Measurements from ENCODE around the gene REC8. TPM values are rescaled to one million over a fixed set of nuclear protein-coding genes. Genes with fewer than 3 reads are reported as not detected.

The REC8 gene
- total and polyA plus RNA-seq, 2 of the 4 experiments (the other 2 are of a cell fraction) = 0.36 to 3.5 TPM

GRCh38 chr14:24155100-24155499, 16.8 kb upstream of the REC8 start:
- H3K23ac ChIP-seq (ENCODE audit: low read depth, low read length) = no peak overlapping the region
- ATAC-seq (ENCODE audit: low read depth) (no peak), DNase-seq (no peak)
- H2BK120ac ChIP-seq (ENCODE audit: low read depth, low read length) = no peak overlapping the region
- no TSS peak for BruUV-seq (replicated peaks)
- H3K27me3 ChIP-seq (ENCODE audit: control insufficient read depth, insufficient read depth, low read length) = no peaks in the 10 kb centered on the region
- CTCF ChIA-PET = no interaction called here
- no peak overlapping the region for H3K14ac ChIP-seq (replicated peaks; ENCODE audit: low read depth, low read length)
- H2BK15ac ChIP-seq (ENCODE audit: low read depth, low read length) = no peak overlapping the region
- H2BK20ac ChIP-seq (ENCODE audit: low read depth, low read length) = no peak overlapping the region
- no peak overlapping the region for H2AFZ ChIP-seq (replicated peaks; ENCODE audit: low read length, poor library complexity)
- H3K4ac ChIP-seq (ENCODE audit: low read depth, low read length) = no peak overlapping the region
- H3K18ac ChIP-seq (ENCODE audit: low read depth, low read length) = no peak overlapping the region
- peaks cover 68% of the 10 kb centered on the region for H3K36me3 ChIP-seq (ENCODE audit: control insufficient read depth, insufficient read depth, low read length)
- TF ChIP-seq, protein P1, sequence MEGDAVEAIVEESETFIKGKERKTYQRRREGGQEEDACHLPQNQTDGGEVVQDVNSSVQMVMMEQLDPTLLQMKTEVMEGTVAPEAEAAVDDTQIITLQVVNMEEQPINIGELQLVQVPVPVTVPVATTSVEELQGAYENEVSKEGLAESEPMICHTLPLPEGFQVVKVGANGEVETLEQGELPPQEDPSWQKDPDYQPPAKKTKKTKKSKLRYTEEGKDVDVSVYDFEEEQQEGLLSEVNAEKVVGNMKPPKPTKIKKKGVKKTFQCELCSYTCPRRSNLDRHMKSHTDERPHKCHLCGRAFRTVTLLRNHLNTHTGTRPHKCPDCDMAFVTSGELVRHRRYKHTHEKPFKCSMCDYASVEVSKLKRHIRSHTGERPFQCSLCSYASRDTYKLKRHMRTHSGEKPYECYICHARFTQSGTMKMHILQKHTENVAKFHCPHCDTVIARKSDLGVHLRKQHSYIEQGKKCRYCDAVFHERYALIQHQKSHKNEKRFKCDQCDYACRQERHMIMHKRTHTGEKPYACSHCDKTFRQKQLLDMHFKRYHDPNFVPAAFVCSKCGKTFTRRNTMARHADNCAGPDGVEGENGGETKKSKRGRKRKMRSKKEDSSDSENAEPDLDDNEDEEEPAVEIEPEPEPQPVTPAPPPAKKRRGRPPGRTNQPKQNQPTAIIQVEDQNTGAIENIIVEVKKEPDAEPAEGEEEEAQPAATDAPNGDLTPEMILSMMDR (conservative IDR thresholded peaks at IDR 0.05; ENCODE audit: low read depth, low read length) = no peak
- TF ChIP-seq MAZ (IDR thresholded peaks at IDR 0.05; ENCODE audit: borderline replicate concordance, low read depth, low read length) = no peak
- no peak for TF ChIP-seq RCOR1 (IDR thresholded peaks at IDR 0.05; ENCODE audit: insufficient replicate concordance, low read length)
- TF ChIP-seq CEBPB (IDR thresholded peaks at IDR 0.05; ENCODE audit: low read depth, low read length) = no peak
- no peak for TF ChIP-seq RAD21 (IDR thresholded peaks at IDR 0.05; ENCODE audit: low read length)
- TF ChIP-seq ELK1 (IDR thresholded peaks at IDR 0.05; ENCODE audit: borderline replicate concordance, low read depth, low read length) = no peak
- no peak for TF ChIP-seq FOS (IDR thresholded peaks at IDR 0.05; ENCODE audit: low read depth, low read length)
- TF ChIP-seq MAFK (IDR thresholded peaks at IDR 0.05; ENCODE audit: low read depth, low read length) = no peak
- no peak for TF ChIP-seq NFE2L2 (IDR thresholded peaks at IDR 0.05; ENCODE audit: low read depth, low read length)
- H3K56ac ChIP-seq (ENCODE audit: extremely low read depth, insufficient read depth, low read length) = no peak overlapping the region
- peaks cover 8 to 18% of the 10 kb centered on the region in 2 experiments for H3K79me1 ChIP-seq (ENCODE audit: low read depth in 1 of 2, low read length in 2 of 2)
- no peak overlapping the region for H2AK9ac ChIP-seq (replicated peaks; ENCODE audit: low read depth, low read length, poor library complexity)
- H3K4me3 ChIP-seq (ENCODE audit: insufficient read depth, low read depth, low read length) = no peak overlapping the region
- H2BK5ac ChIP-seq (ENCODE audit: low read depth, low read length, poor library complexity, severe bottlenecking) = no peak overlapping the region
- H4K8ac ChIP-seq (ENCODE audit: low read depth in 2 of 2, low read length in 2 of 2) = no peak overlapping the region
- H3K27ac ChIP-seq (ENCODE audit: insufficient read depth, low read length) = no peak overlapping the region
- in situ Hi-C loops (cut with MboI; ENCODE audit: low sequenced_read_pairs) (no loop called here), intact Hi-C loops (cut with micrococcal nuclease) (no loop called here), dilution Hi-C loops (cut with HindIII; ENCODE audit: low sequenced_read_pairs, unreplicated experiment) (no loop called here)
- H4K20me1 ChIP-seq (ENCODE audit: insufficient read depth, low read length) = no peaks in the 10 kb centered on the region; the same call in 1 of the 2 replicates
- H2AK5ac ChIP-seq (ENCODE audit: low read depth, low read length) = no peak overlapping the region
- no peak overlapping the region for H4K5ac ChIP-seq (ENCODE audit: low read depth, low read length)
- no peaks in the 10 kb centered on the region; the same call in 1 of the 2 replicates for H3K9me1 ChIP-seq (ENCODE audit: insufficient read depth, low read length)
- H3K4me1 ChIP-seq (ENCODE audit: control insufficient read depth, insufficient read depth, low read length) = no peaks in the 10 kb centered on the region
- POLR2A ChIA-PET (ENCODE audit: unreplicated experiment) = no interaction called here
- H3K4me2 ChIP-seq (ENCODE audit: low read depth, low read length) = no peak overlapping the region
- WGBS, 2 experiments (ENCODE audit: extremely low coverage in 2 of 2, insufficient read length in 1 of 2) = 100% methylated on average over 1 of the region's 10 CpGs; no CpG with 5 or more reads in 1 of the 2 experiments
- H3K9me3 ChIP-seq (ENCODE audit: control insufficient read depth, insufficient read depth, low read length) = no peaks in the 10 kb centered on the region
- H3K9ac ChIP-seq (ENCODE audit: low read depth, low read length) = no peak overlapping the region
- H4K91ac ChIP-seq (ENCODE audit: insufficient read depth, low read depth, low read length) = no peak overlapping the region
